Measurements from ENCODE around the gene TRPM3.
"Not testable (repeated sequence)": the region's sequence is repeated elsewhere in the genome, so short reads cannot be mapped to it uniquely, and the experiment has no call there.

TRPM3 gene

GRCh38 chr9:70675868-70676370 lies 445.5 kb downstream of the TRPM3 start:
- DNase-seq (ENCODE audit: low read depth in 1 of 2, low spot score in 1 of 2): no peak

- DNase-seq (ENCODE audit: low read depth in 1 of 2, low spot score in 1 of 2): no peak
Measured at GRCh38 chr9:70673844-70674243, 447.6 kb downstream of the TRPM3 start.

GRCh38 chr9:70672161-70672649 lies 449.2 kb downstream of the TRPM3 start:
- no peak for DNase-seq (ENCODE audit: low read depth in 1 of 2, low spot score in 1 of 2)

GRCh38 chr9:70668751-70669150 lies 452.7 kb downstream of the TRPM3 start:
- no peak for DNase-seq (ENCODE audit: low read depth in 1 of 2, low spot score in 1 of 2)

- DNase-seq (ENCODE audit: low read depth in 1 of 2, low spot score in 1 of 2): no peak
Measured at GRCh38 chr9:70658765-70659164, 462.7 kb downstream of the TRPM3 start.

GRCh38 chr9:70656281-70656680 lies 465.1 kb downstream of the TRPM3 start:
- DNase-seq (ENCODE audit: low read depth in 1 of 2, low spot score in 1 of 2): no peak

- no peak for DNase-seq (ENCODE audit: low read depth in 1 of 2, low spot score in 1 of 2)
Measured at GRCh38 chr9:70654144-70654543, 467.3 kb downstream of the TRPM3 start.

GRCh38 chr9:70644627-70645026 lies 476.8 kb downstream of the TRPM3 start:
- DNase-seq (ENCODE audit: low read depth in 1 of 2, low spot score in 1 of 2): not testable (repeated sequence)

GRCh38 chr9:70642341-70642740 lies 479.1 kb downstream of the TRPM3 start:
- no peak for DNase-seq (ENCODE audit: low read depth in 1 of 2, low spot score in 1 of 2)

GRCh38 chr9:70641631-70642030 lies 479.8 kb downstream of the TRPM3 start:
- no peak for DNase-seq (ENCODE audit: low read depth in 1 of 2, low spot score in 1 of 2)

GRCh38 chr9:70641031-70641430 lies 480.4 kb downstream of the TRPM3 start:
- DNase-seq (ENCODE audit: low read depth in 1 of 2, low spot score in 1 of 2): no peak

- DNase-seq (ENCODE audit: low read depth in 1 of 2, low spot score in 1 of 2): no peak
Measured at GRCh38 chr9:70639853-70640814, 481.3 kb downstream of the TRPM3 start.

GRCh38 chr9:70635790-70636189 lies 485.6 kb downstream of the TRPM3 start:
- no peak for DNase-seq (ENCODE audit: low read depth in 1 of 2, low spot score in 1 of 2)

GRCh38 chr9:70634696-70635095 lies 486.7 kb downstream of the TRPM3 start:
- no peak for DNase-seq (ENCODE audit: low read depth in 1 of 2, low spot score in 1 of 2)

GRCh38 chr9:70630971-70631370 lies 490.4 kb downstream of the TRPM3 start:
- DNase-seq (ENCODE audit: low read depth in 1 of 2, low spot score in 1 of 2): no peak

- not testable (repeated sequence) for DNase-seq (ENCODE audit: low read depth in 1 of 2, low spot score in 1 of 2)
Measured at GRCh38 chr9:70629080-70629685, 492.2 kb downstream of the TRPM3 start.

- no peak for DNase-seq (ENCODE audit: low read depth in 1 of 2, low spot score in 1 of 2)
Measured at GRCh38 chr9:70625078-70625477, 496.3 kb downstream of the TRPM3 start.

- no peak for DNase-seq (ENCODE audit: low read depth in 1 of 2, low spot score in 1 of 2)
Measured at GRCh38 chr9:70618784-70619183, 502.6 kb downstream of the TRPM3 start.

- DNase-seq (ENCODE audit: low read depth in 1 of 2, low spot score in 1 of 2): no peak
Measured at GRCh38 chr9:70617033-70617828, 504.2 kb downstream of the TRPM3 start.

- DNase-seq (ENCODE audit: low read depth in 1 of 2, low spot score in 1 of 2): no peak
Measured at GRCh38 chr9:70616228-70616990, 505.0 kb downstream of the TRPM3 start.

All from stimulated activated CD4-positive, alpha-beta T cell treated with anti-CD3 and anti-CD28 coated beads, Interleukin-15, amount 100 ng/mL, for 1 hour (primary cell).